SK-N-SH treated with all-trans-retinoic acid at 6 μM for 48 hours (cell line): Measurements from ENCODE around the gene RBFOX1.

Experiments used
- ATAC-seq: fragments of 200-7000 bp; cut with Tn5 transposase; 3 replicates; pipeline ENCODE4 v1.9.1; 2020; ENCODE audit warnings: mild to moderate bottlenecking, moderate library complexity
- ARNTL ChIP-seq: fragments of 450-650 bp; formaldehyde crosslinking; IDR thresholded peaks from 2 replicates; pipeline ENCODE4 v1.5.0; 2020; ENCODE audit warnings: low read depth, mild to moderate bottlenecking, moderate library complexity, borderline replicate concordance
- BACH2 ChIP-seq: fragments of 250-450 bp; sonication (Bioruptor Pico); IDR thresholded peaks from 2 replicates; pipeline ENCODE4 v1.9.0; 2021; ENCODE audit warnings: mild to moderate bottlenecking, borderline replicate concordance
- CSDC2 ChIP-seq: fragments of 250-450 bp; sonication (Bioruptor Pico); IDR thresholded peaks from 2 replicates; pipeline ENCODE4 v1.5.0; 2020; ENCODE audit warnings: mild to moderate bottlenecking, moderate library complexity
- CSRNP3 ChIP-seq: fragments of 250-450 bp; sonication (Bioruptor Pico); IDR thresholded peaks from 2 replicates; pipeline ENCODE4 v1.5.1; 2021; ENCODE audit warnings: mild to moderate bottlenecking, moderate library complexity
- ESRRG ChIP-seq: fragments of 250-450 bp; sonication (Bioruptor Pico); IDR thresholded peaks from 2 replicates; pipeline ENCODE4 v1.6.1; 2021; ENCODE audit warnings: mild to moderate bottlenecking
- GLIS3 ChIP-seq: fragments of 250-450 bp; sonication (Bioruptor Pico); IDR thresholded peaks from 2 replicates; pipeline ENCODE4 v1.5.0; 2020; ENCODE audit warnings: mild to moderate bottlenecking, moderate library complexity
- OSR1 ChIP-seq: fragments of 250-450 bp; sonication (Bioruptor Pico); IDR thresholded peaks from 2 replicates; pipeline ENCODE4 v1.8.0; 2022; ENCODE audit warnings: moderate library complexity, mild to moderate bottlenecking, inconsistent platforms
- PATZ1 ChIP-seq: fragments of 250-450 bp; sonication (Bioruptor Pico); IDR thresholded peaks from 2 replicates; pipeline ENCODE4 v1.8.0; 2020; ENCODE audit warnings: mild to moderate bottlenecking, moderate library complexity, borderline replicate concordance
- POU6F1 ChIP-seq: fragments of 250-450 bp; sonication (Bioruptor Pico); IDR thresholded peaks from 2 replicates; pipeline ENCODE4 v1.8.0; 2021; ENCODE audit warnings: low read depth, mild to moderate bottlenecking, moderate library complexity, borderline replicate concordance
- PPARA ChIP-seq: fragments of 250-450 bp; sonication (Bioruptor Pico); IDR thresholded peaks from 2 replicates; pipeline ENCODE4 v1.5.0; 2020; ENCODE audit warnings: mild to moderate bottlenecking, borderline replicate concordance
- RARB ChIP-seq: fragments of 250-450 bp; sonication (Bioruptor Pico); IDR thresholded peaks from 2 replicates; pipeline ENCODE4 v1.8.0; 2021; ENCODE audit warnings: mild to moderate bottlenecking, moderate library complexity
- SNAI2 ChIP-seq: fragments of 250-450 bp; sonication (Bioruptor Pico); IDR thresholded peaks from 2 replicates; pipeline ENCODE4 v1.5.0; 2020; ENCODE audit warnings: mild to moderate bottlenecking, moderate library complexity
- TCF4 ChIP-seq: fragments of 250-450 bp; sonication (Bioruptor Pico); IDR thresholded peaks from 2 replicates; pipeline ENCODE4 v1.8.0; 2021; ENCODE audit warnings: mild to moderate bottlenecking, moderate library complexity, borderline replicate concordance
- TOX ChIP-seq: fragments of 250-450 bp; sonication (Bioruptor Pico); IDR thresholded peaks from 2 replicates; pipeline ENCODE4 v1.8.0; 2021; ENCODE audit warnings: mild to moderate bottlenecking, moderate library complexity, borderline replicate concordance
- TSHZ2 ChIP-seq: fragments of 250-450 bp; sonication (Bioruptor Pico); IDR thresholded peaks from 2 replicates; pipeline ENCODE4 v1.5.0; 2020; ENCODE audit warnings: mild to moderate bottlenecking, moderate library complexity
- ZFP30 ChIP-seq: fragments of 450-650 bp; formaldehyde crosslinking; IDR thresholded peaks from 2 replicates; pipeline ENCODE4 v1.5.0; 2022; ENCODE audit warnings: mild to moderate bottlenecking, moderate library complexity
- ZNF565 ChIP-seq: fragments of 450-650 bp; formaldehyde crosslinking; conservative IDR thresholded peaks from 2 replicates; pipeline ENCODE4 v1.5.0; 2020; ENCODE audit warnings: low read depth, mild to moderate bottlenecking, moderate library complexity
- ZNF70 ChIP-seq: fragments of 450-650 bp; formaldehyde crosslinking; IDR thresholded peaks from 2 replicates; pipeline ENCODE4 v1.5.0; 2020; ENCODE audit warnings: mild to moderate bottlenecking, moderate library complexity
- ZNF8 ChIP-seq: fragments of 450-650 bp; formaldehyde crosslinking; IDR thresholded peaks from 2 replicates; pipeline ENCODE4 v1.5.0; 2020; ENCODE audit warnings: mild to moderate bottlenecking, moderate library complexity
- TF ChIP-seq, protein P1 (sequence below): fragments of 250-450 bp; sonication (Bioruptor Pico); IDR thresholded peaks from 2 replicates; pipeline ENCODE4 v1.5.1; 2020; ENCODE audit warnings: low read depth, mild to moderate bottlenecking, moderate library complexity

The RBFOX1 gene

DNA sequence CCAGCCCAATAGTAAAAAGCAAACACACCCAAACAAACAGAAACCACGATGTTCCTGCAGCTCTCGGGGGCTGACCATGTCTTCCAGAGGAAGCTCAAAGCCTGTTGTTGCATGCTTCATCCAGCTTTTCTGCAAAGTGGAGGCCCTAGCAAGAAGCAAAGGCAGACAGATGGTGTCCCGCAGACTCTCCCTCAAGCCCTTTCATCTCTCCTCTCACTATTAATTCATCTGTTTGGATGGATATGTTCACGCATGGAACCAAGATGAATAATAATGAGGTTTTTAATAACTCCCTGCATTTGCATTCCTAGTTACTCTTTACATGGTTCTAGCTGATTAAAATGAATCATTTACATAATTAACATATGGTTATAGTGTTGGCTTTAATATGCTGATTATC, 36.6 kb downstream of the RBFOX1 start:
- no peak for TF ChIP-seq ZNF70 (CRISPR knock-in tag)

GRCh38 chr16:7372095-7372494, 39.5 kb downstream of the RBFOX1 start:
- ATAC-seq = no peak
- TF ChIP-seq PATZ1 (no peak), ZFP30 (CRISPR knock-in tag) (no peak), ARNTL (CRISPR knock-in tag) (no peak), PPARA (no peak), ZNF70 (CRISPR knock-in tag) (no peak), CSRNP3 (CRISPR knock-in tag) (no peak), OSR1 (CRISPR knock-in tag) (no peak), RARB (CRISPR knock-in tag) (no peak), CSDC2 (CRISPR knock-in tag) (no peak), ZNF565 (CRISPR knock-in tag) (no peak), ESRRG (no peak), SNAI2 (CRISPR knock-in tag) (no peak), TSHZ2 (no peak)
- TF ChIP-seq, protein P1, sequence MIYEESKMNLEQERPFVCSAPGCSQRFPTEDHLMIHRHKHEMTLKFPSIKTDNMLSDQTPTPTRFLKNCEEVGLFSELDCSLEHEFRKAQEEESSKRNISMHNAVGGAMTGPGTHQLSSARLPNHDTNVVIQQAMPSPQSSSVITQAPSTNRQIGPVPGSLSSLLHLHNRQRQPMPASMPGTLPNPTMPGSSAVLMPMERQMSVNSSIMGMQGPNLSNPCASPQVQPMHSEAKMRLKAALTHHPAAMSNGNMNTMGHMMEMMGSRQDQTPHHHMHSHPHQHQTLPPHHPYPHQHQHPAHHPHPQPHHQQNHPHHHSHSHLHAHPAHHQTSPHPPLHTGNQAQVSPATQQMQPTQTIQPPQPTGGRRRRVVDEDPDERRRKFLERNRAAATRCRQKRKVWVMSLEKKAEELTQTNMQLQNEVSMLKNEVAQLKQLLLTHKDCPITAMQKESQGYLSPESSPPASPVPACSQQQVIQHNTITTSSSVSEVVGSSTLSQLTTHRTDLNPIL (CRISPR knock-in tag) = no peak

More for the DNA sequence above, 36.6 kb downstream of the RBFOX1 start:
- ATAC-seq = no peak

DNA sequence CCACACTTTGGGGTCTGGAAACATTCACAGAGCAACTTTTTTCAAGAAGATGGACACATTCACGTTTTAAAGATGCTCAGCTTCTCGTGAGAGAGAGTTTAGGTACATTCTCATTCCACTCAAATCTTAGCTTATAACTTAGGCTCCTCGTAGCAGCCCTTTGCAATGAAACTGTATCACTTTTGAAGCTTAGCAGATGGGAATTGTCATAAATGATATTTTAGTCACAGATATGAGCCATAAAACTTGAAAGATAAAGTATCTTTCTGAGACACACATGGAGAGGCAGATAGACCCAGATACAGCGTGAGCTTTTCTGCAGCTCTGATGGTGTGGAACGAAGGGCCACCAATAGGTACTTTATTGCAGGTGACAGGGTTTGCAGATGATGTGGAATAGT, 41.1 kb downstream of the RBFOX1 start:
- no peak for TF ChIP-seq GLIS3
- TF ChIP-seq ZNF8 (CRISPR knock-in tag) = no peak
- no peak for TF ChIP-seq POU6F1 (CRISPR knock-in tag)
- TF ChIP-seq TCF4 = no peak
- TF ChIP-seq TOX (CRISPR knock-in tag) = no peak
- TF ChIP-seq ZNF565 (CRISPR knock-in tag) = no peak
- no peak for TF ChIP-seq ESRRG
- TF ChIP-seq PATZ1 = no peak
- TF ChIP-seq BACH2 (CRISPR knock-in tag) = no peak
- TF ChIP-seq RARB (CRISPR knock-in tag) = no peak

More for the DNA sequence above, 41.1 kb downstream of the RBFOX1 start:
- ATAC-seq = no peak
